AG04449 (cell line): ENCODE data around the gene AQP5.

ENCODE experiments used
- CTCF ChIA-PET: fragments of 350-600 bp; formaldehyde crosslinking; extraction: SDS; loops from one replicate; lab custom pipeline; 2021; ENCODE audit warnings: antibody characterized with exemption; lab: Yijun Ruan, JAX
- POLR2A ChIA-PET: fragments of 400-600, 350-600 bp; formaldehyde crosslinking; extraction: SDS; loops from one replicate; lab custom pipeline; 2020; ENCODE audit warnings: antibody characterized with exemption, inconsistent platforms; lab: Yijun Ruan, JAX
- DNase-seq: peaks from one replicate; pipeline ENCODE4 v3.0.0-alpha.2; 2010; ENCODE audit warnings: low read depth, low spot score
- H3K4me3 ChIP-seq: 2 replicates; pipeline ENCODE4 v1.5.1; 2011; ENCODE audit warnings: low read depth, mild to moderate bottlenecking, control low read depth, low read length
- CTCF ChIP-seq: IDR thresholded peaks from one replicate; pipeline ENCODE4 v1.5.1; 2011; ENCODE audit warnings: mild to moderate bottlenecking, moderate library complexity, low read length, control low read depth, inconsistent platforms; ENCODE audit not compliant: insufficient read depth; ENCODE audit errors: missing control alignments

The AQP5 gene

GRCh38 chr12:49979791-49980190, 18.1 kb downstream of the AQP5 start:
- CTCF ChIA-PET = interaction anchor here (1.1 to 26.8 kb wide), 11 partner anchors 10 to 112 kb away, joined by 3 to 1042 read pairs (median 10); partner anchors contain the start of gene AQP6
- no peak overlapping the region for H3K4me3 ChIP-seq
- no peak for DNase-seq
- no peak for TF ChIP-seq CTCF
- POLR2A ChIA-PET = no interaction called here

- TF ChIP-seq CTCF = no peak
- ChIA-PET CTCF (interaction anchor here (0.7 to 26.8 kb wide), 12 partner anchors 11 to 203 kb away, joined by 3 to 1042 read pairs (median 10); partner anchors contain the start of gene AQP6), POLR2A (no interaction called here)
- no peak for DNase-seq
- H3K4me3 ChIP-seq = no peak overlapping the region
These were observed 19.1 kb downstream of the AQP5 start for GRCh38 chr12:49980501-49981349.

GRCh38 chr12:49982246-49983087, 20.8 kb downstream of the AQP5 start:
- ChIA-PET CTCF (interaction anchor here (0.8 to 26.8 kb wide), 7 partner anchors 11 to 115 kb away, joined by 5 to 1042 read pairs (median 14); partner anchors contain the start of gene AQP6), POLR2A (no interaction called here)
- no peak overlapping the region for H3K4me3 ChIP-seq
- DNase-seq = no peak
- no peak for TF ChIP-seq CTCF

GRCh38 chr12:49983892-49984291, 22.2 kb downstream of the AQP5 start:
- peak; percentile 45 for DNase-seq
- H3K4me3 ChIP-seq = no peak overlapping the region; the same call in 1 of the 2 replicates
- POLR2A ChIA-PET = no interaction called here
- CTCF ChIA-PET = interaction anchor here (1.0 to 26.8 kb wide), 10 partner anchors 14 to 85 kb away, joined by 3 to 1042 read pairs (median 6); partner anchors contain the start of gene AQP6
- TF ChIP-seq CTCF = no peak

- H3K4me3 ChIP-seq = no peak overlapping the region
- ChIA-PET POLR2A (no interaction called here), CTCF (interaction anchor here (1.2 to 26.8 kb wide), 11 partner anchors 10 to 117 kb away, joined by 3 to 1042 read pairs (median 8); partner anchors contain the start of gene AQP6)
- TF ChIP-seq CTCF = no peak
- no peak for DNase-seq
These were observed 23.0 kb downstream of the AQP5 start for GRCh38 chr12:49984476-49985359.
